Suppressor macrophage treated with lipopolysaccharide for 1 hour (primary cell): ENCODE data around the gene FLOT1.

Experiments used
- DNase-seq, 3 donors: peaks; one replicate each; pipeline ENCODE4 v3.0.0-alpha.2; 2020 to 2022

Gene FLOT1

GRCh38 chr6:30678964-30679726 lies 63.3 kb downstream of the FLOT1 start:
- peak; percentile 84 to 91 (median 88) for DNase-seq
